Epithelial cell of esophagus (primary cell): ENCODE data around the gene KRTAP1-1.

Source experiments
- DNase-seq: peaks from one replicate; pipeline ENCODE4 v3.0.0; 2010; ENCODE audit warnings: low read depth
- H3K4me3 ChIP-seq: 2 replicates; pipeline ENCODE4 v1.5.1; 2011; ENCODE audit warnings: mild to moderate bottlenecking, low read length, control low read depth
- CTCF ChIP-seq: IDR thresholded peaks from 2 replicates; pipeline ENCODE4 v1.5.1; 2011; ENCODE audit warnings: low read depth, mild to moderate bottlenecking, low read length, control low read depth, inconsistent platforms; ENCODE audit not compliant: insufficient read depth; ENCODE audit errors: missing control alignments

Gene KRTAP1-1

GRCh38 chr17:41015454-41015853 is 25.8 kb downstream of the KRTAP1-1 start:
- peak; percentile 15 for DNase-seq
- no peak for TF ChIP-seq CTCF
- H3K4me3 ChIP-seq: no peak overlapping the region

DNA sequence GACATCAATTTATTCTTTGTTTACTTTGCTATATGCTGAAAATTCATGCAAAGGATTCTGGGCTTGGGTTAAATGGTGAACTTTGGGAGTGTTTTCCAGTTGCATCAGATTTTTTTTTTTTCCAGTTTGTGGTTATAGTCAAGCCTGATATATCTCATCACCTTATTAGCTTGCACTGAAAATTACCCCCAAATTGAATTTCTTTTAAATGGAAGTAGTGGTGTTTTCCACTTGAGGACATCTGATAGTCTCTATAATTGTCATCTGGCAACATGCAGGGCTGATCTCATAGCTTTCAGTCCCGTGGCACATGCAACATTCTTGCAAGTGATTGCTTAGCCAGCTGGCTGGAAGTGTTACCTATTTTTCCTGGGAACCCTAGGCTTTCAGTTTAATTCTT is 27.6 kb downstream of the KRTAP1-1 start:
- H3K4me3 ChIP-seq: no peak overlapping the region
- no peak for DNase-seq
- no peak for TF ChIP-seq CTCF

GRCh38 chr17:41013181-41013580 is 28.1 kb downstream of the KRTAP1-1 start:
- DNase-seq: peak; percentile 52
- no peak for TF ChIP-seq CTCF
- no peak overlapping the region for H3K4me3 ChIP-seq

DNA sequence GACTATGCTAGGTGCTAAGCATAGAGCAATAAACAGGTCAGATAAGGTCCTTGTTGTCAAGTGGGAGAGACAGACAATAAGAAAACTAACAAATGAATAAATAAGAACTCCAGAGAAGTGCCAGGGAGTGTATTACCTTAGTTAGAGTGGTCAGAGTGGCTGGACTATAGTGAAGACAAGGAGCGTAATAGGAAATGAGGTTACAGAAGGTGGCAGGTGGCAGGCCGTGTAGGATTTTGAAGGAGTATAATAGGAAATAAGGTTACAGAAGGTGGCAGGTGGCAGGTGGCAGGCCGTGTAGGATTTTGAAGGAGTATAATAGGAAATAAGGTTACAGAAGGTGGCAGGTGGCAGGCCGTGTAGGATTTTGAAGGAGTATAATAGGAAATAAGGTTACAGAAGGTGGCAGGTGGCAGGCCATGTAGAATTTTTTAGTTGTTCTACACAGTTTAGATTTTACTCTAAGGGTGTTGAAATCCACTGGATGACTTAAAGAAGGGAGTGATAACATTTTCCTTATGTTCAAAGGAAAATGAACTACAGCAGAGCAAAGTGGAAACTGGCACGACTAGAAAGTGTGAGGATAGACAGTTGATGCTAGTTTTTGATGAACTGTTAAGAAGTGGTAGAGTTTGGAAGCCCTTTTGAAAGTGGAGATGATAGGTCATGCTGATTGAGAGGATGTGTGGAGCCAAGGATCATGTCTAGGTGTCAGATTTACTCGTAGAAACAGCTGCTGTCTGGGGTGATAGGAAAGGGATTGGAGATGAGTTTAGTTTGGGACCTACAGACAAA is 28.7 kb downstream of the KRTAP1-1 start:
- DNase-seq: no peak
- no peak for TF ChIP-seq CTCF
- no peak overlapping the region for H3K4me3 ChIP-seq

GRCh38 chr17:41010441-41010840 is 30.8 kb downstream of the KRTAP1-1 start:
- no peak for DNase-seq
- no peak for TF ChIP-seq CTCF
- H3K4me3 ChIP-seq: no peak overlapping the region

DNA sequence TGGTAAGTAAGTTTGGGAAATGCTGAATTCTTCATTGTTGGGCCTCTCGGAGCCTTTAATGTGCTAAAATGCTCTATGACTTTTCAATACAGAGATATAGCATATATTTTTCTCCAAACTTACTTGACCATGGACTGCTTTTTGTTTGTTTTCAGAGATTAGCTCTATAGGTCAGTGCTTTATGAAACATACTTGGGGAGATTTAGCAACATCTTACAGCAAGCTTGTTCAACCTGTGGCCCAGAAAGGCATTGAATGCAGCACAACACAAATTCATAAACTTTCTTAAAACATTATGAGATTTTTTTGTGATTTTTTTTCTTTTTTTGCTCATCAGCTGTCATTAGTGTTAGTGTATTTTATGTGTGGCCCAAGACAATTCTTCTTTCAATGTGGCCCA is 31.3 kb downstream of the KRTAP1-1 start:
- H3K4me3 ChIP-seq: no peak overlapping the region
- no peak for TF ChIP-seq CTCF
- DNase-seq: no peak

DNA sequence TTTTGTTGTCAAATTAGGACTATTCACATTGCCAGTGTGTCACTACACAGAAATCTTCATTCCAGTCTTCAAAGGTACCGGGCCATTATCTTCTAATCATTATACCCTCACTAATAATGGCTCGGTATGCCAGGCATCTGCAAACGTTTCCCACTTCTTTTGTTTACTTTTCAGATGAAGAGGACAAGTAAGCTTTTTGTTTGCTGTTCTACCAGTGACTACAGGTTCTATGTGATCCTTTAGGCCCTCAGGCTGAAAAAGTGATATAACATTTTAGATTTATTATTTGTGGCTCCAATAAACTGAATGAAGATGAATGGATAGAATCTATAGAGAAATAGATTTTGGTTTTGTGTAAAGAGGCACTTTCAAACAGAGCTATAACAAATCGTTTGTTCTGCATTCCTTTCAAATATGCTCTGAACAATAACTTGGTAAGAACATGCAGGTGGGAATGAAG is 31.9 kb downstream of the KRTAP1-1 start:
- no peak overlapping the region for H3K4me3 ChIP-seq
- peak; percentile 27 for DNase-seq
- no peak for TF ChIP-seq CTCF
